NT2/D1 (cell line): Measurements from ENCODE around the gene KAZN.

Experiments used
- DNase-seq: peaks from one replicate; pipeline ENCODE4 v3.0.0-alpha.2; 2011; ENCODE audit warnings: low read depth, low spot score
- H3K27me3 ChIP-seq: 2 replicates; pipeline ENCODE4 v1.6.0; 2011; ENCODE audit warnings: mild to moderate bottlenecking; ENCODE audit not compliant: insufficient read length, insufficient read depth
- H3K36me3 ChIP-seq: 2 replicates; pipeline ENCODE4 v1.6.1; 2011; ENCODE audit warnings: mild to moderate bottlenecking, low read length, mixed read lengths; ENCODE audit not compliant: insufficient read depth, insufficient read length
- H3K4me1 ChIP-seq: 2 replicates; pipeline ENCODE4 v1.5.1; 2011; ENCODE audit not compliant: insufficient read depth, insufficient read length
- H3K4me3 ChIP-seq: 2 replicates; pipeline ENCODE4 v1.5.1; 2011; ENCODE audit warnings: low read depth; ENCODE audit not compliant: insufficient read length
- H3K9ac ChIP-seq: 2 replicates; pipeline ENCODE4 v1.6.0; 2011; ENCODE audit warnings: low read depth; ENCODE audit not compliant: insufficient read length
- H3K9me3 ChIP-seq: 2 replicates; pipeline ENCODE4 v1.5.1; 2011; ENCODE audit warnings: mild to moderate bottlenecking, low read length; ENCODE audit not compliant: insufficient read depth
- SUZ12 ChIP-seq: IDR thresholded peaks from 2 replicates; pipeline ENCODE4 v1.6.1; 2011; ENCODE audit not compliant: insufficient read length, insufficient read depth; ENCODE audit errors: extremely low read depth
- YY1 ChIP-seq: IDR thresholded peaks from 2 replicates; pipeline ENCODE4 v1.6.1; 2011; ENCODE audit not compliant: insufficient read length, insufficient read depth
- ZNF274 ChIP-seq: IDR thresholded peaks from 2 replicates; pipeline ENCODE4 v1.6.1; 2011; ENCODE audit warnings: mild to moderate bottlenecking, low read depth, low read length

The KAZN gene

DNA sequence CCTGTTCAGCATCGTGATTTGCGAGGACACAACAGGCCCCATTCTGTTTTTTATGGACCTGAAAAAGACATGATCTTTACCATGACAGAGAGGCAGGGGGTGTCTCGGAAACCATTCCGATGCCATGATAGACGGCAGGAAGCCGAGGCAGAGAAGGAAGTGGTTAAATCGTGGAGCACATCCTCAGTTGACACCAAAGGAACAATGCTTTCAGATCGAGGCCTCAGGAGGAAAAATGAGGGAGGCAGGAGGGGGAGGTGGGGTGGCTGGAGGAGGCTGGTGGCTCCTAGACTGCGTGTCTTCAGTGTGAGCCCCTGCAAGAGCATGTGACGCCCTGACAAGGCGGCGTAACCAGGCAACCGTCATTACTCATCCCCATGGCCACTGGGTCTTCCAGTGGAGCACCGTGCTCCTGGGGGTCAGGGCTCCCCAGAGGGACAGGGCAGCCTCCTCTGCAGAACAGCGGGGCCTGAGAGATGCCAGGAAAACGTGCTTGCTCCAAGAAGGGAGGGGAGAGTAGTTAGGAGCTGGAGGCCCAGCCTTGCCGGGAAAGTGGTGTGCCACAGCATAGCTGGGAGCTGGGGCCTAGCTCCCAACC lies 382.2 kb downstream of the KAZN start:
- no peak overlapping the region for H3K9ac ChIP-seq
- H3K4me1 ChIP-seq, result peaks cover 6% of the 10 kb centered on the region
- DNase-seq, result no peak
- H3K4me3 ChIP-seq, result no peak overlapping the region
- TF ChIP-seq SUZ12 (no peak), ZNF274 (no peak), YY1 (no peak)
- H3K36me3 ChIP-seq, result peaks cover 6% of the 10 kb centered on the region
- H3K9me3 ChIP-seq, result no peaks in the 10 kb centered on the region
- H3K27me3 ChIP-seq, result no peaks in the 10 kb centered on the region

GRCh38 chr1:14982029-14982428 lies 383.5 kb downstream of the KAZN start:
- DNase-seq, result no peak
- H3K4me1 ChIP-seq, result peaks cover 4% of the 10 kb centered on the region
- H3K9me3 ChIP-seq, result no peaks in the 10 kb centered on the region
- TF ChIP-seq YY1, result no peak
- no peak for TF ChIP-seq ZNF274
- peaks cover 6% of the 10 kb centered on the region for H3K36me3 ChIP-seq
- H3K27me3 ChIP-seq, result no peaks in the 10 kb centered on the region
- H3K4me3 ChIP-seq, result no peak overlapping the region
- no peak overlapping the region for H3K9ac ChIP-seq

GRCh38 chr1:14983277-14983676 lies 384.8 kb downstream of the KAZN start:
- Histone ChIP-seq H3K27me3 (no peaks in the 10 kb centered on the region), H3K4me3 (no peak overlapping the region), H3K4me1 (peaks cover 9% of the 10 kb centered on the region), H3K36me3 (peaks cover under 1% of the 10 kb centered on the region), H3K9me3 (no peaks in the 10 kb centered on the region), H3K9ac (no peak overlapping the region)
- DNase-seq, result no peak
- TF ChIP-seq SUZ12 (no peak), ZNF274 (no peak), YY1 (no peak)

DNA sequence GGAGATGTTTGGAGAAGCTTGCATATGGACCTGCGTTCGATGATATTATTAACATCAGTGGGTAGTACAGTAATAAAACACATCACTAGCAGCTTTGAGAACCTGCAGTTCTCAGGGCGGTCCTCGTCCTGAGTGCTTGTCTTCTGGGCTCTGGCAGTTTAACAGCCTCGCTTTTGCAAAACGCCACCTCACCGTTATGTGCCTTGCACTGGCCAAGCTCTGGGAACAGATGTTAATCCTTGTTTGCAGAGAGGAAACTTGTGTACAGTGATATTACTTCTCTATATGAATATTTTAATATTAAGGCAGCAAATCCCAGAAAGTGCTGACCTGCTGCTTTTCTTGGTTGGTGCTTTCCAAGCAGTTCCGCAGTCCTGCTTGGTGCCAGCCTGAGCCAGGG lies 387.7 kb downstream of the KAZN start:
- H3K9ac ChIP-seq, result no peak overlapping the region
- no peak overlapping the region for H3K4me3 ChIP-seq
- no peaks in the 10 kb centered on the region for H3K9me3 ChIP-seq
- no peaks in the 10 kb centered on the region for H3K36me3 ChIP-seq
- H3K4me1 ChIP-seq, result peaks cover 11% of the 10 kb centered on the region
- DNase-seq, result no peak
- no peaks in the 10 kb centered on the region for H3K27me3 ChIP-seq
- TF ChIP-seq YY1, result no peak
- no peak for TF ChIP-seq ZNF274
- no peak for TF ChIP-seq SUZ12

DNA sequence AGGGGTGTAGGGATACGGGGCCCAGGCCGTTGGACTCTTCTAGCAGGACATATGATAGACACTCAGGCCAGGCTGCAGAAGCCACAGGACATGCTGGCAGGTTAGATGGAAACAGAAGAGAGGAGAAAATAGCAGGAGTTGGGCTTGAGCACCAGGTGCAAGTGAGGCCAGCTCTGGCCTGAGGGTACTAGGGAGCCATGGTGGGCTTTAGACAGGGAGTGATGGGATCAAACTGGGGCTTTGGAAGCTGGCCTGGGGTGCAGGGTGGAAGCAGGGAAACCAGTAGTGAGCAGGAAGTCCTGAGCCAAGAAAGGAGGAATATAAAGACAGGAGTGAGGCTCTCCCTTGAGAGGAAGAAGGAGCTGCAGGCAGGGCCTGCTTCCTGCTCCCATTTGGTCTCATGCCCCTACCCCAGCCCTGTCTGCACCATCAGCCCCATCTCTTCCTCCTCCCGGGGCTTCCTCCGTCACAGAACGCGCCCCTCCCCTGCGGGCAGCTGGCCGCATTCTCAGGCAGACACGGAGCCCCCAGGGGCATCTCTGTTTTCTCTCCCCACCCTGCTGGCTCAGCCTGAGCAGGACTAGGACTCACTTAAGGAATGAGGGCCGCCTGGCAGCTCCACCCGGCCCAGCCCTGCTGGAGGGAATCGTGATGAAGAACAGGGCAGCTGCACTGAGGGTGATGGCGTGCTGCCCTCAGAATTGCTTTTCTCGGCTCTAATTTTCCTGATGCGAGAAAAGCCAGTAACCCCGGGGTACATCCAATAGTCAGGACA lies 389.5 kb downstream of the KAZN start:
- Histone ChIP-seq H3K4me3 (no peak overlapping the region), H3K36me3 (no peaks in the 10 kb centered on the region), H3K9ac (no peak overlapping the region), H3K9me3 (no peaks in the 10 kb centered on the region), H3K4me1 (peaks cover 9% of the 10 kb centered on the region), H3K27me3 (no peaks in the 10 kb centered on the region)
- DNase-seq, result no peak
- TF ChIP-seq SUZ12 (no peak), ZNF274 (no peak), YY1 (no peak)

DNA sequence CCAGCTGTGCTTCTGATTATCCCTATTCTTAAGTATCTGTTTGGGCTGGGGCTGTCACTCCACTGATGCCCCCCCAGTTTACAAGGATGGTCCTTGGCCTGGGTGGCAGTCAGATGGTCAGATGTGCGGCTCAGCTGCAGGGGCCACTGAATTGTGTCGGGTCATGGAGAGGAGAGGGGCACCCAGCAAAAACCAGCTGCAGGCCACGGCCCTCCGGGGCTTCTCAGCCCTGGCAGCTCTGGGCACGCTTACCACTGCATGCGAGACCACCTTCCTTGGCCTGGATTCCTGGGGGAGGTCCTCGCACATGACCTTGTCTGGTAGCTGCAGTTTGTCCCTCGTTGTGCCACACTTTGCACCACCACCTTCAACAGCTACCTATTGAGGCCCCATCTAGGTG lies 390.2 kb downstream of the KAZN start:
- Histone ChIP-seq H3K36me3 (no peaks in the 10 kb centered on the region), H3K9me3 (no peaks in the 10 kb centered on the region), H3K27me3 (no peaks in the 10 kb centered on the region), H3K4me3 (no peak overlapping the region), H3K9ac (no peak overlapping the region), H3K4me1 (peaks cover 9% of the 10 kb centered on the region)
- no peak for DNase-seq
- TF ChIP-seq SUZ12, result no peak
- TF ChIP-seq YY1, result no peak
- TF ChIP-seq ZNF274, result no peak

GRCh38 chr1:14989931-14990728 lies 391.6 kb downstream of the KAZN start:
- peaks cover 9% of the 10 kb centered on the region for H3K4me1 ChIP-seq
- H3K9ac ChIP-seq, result no peak overlapping the region
- no peak overlapping the region for H3K4me3 ChIP-seq
- DNase-seq, result no peak
- no peak for TF ChIP-seq ZNF274
- no peak for TF ChIP-seq SUZ12
- no peak for TF ChIP-seq YY1
- H3K27me3 ChIP-seq, result no peaks in the 10 kb centered on the region
- no peaks in the 10 kb centered on the region for H3K9me3 ChIP-seq
- H3K36me3 ChIP-seq, result no peaks in the 10 kb centered on the region
